NCI-H1436 (cell line): ENCODE results near the gene CNTN3.
A peak's percentile ranks its signal among the peaks of the same experiment; 100 is the strongest.

ENCODE experiments used
- DNase-seq: peaks from one replicate; lab custom pipeline; 2025; lab: John Stamatoyannopoulos, UW

CNTN3 gene

DNA sequence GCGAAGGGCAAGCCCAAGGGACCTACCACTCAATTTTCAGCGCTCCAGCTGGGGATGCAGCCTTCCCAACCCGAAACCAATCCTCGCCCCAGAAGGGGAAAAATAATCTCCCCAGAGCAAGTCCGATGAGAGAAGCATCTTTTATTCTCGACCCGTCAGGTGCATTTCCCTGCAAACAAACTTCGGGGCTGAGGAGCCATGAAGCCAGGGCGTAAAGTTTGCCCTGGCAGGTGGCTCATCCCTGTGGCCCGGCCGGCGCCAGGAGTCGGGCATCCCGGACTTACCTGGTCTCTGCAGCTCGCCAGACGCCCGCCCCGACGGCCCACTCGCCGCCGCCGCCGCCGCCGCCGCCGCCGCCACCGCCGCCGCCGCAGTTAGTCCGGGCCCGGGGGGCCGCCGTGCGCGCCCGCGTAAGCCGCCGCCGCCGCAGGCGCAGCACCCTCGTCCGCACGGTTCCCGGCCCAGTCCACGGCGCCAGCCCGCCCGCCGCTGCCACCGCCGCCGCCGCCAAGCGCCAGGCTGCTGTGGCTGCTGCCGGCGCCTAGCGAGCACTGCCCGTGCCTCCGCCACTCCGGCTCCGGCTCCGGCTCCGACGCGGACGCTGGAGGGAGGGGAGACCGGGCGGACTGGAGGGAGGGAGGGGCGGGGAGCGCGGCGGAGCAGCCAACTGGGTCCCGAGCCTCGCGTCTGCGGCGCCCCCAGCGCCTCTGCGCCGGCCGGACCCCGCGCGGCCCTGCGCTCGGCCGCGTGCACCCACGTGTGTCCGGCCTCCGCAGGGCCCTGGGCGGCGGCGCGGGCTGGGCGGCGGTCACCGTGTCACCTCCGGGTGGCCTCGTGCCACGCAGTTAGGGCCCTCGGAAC, at the start of gene CNTN3:
TSS of gene CNTN3 (minus strand) at position 553 of the 861 bp plus-strand sequence. CDS start 93,547 bp downstream, outside the sequence.
- DNase-seq, result peak; percentile 32

DNA sequence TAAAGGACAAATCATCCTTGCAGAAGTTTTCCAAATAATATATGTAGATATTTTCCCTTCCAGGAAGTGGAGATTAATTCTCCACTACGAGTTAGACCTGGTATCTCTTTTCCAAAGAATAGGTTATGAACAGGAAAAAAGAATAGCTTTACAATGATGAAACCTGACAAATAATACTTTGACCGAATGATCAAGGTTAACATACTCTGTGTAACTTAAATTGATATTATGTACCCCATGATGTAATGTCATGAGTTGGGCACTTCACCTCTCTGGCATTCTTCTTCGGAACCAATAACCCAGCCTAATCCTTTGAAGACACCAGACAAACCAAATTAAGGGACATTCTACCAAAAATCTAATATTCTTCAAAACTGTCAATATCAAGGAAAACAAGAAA, 48.7 kb upstream of the CNTN3 start:
- no peak for DNase-seq

DNA sequence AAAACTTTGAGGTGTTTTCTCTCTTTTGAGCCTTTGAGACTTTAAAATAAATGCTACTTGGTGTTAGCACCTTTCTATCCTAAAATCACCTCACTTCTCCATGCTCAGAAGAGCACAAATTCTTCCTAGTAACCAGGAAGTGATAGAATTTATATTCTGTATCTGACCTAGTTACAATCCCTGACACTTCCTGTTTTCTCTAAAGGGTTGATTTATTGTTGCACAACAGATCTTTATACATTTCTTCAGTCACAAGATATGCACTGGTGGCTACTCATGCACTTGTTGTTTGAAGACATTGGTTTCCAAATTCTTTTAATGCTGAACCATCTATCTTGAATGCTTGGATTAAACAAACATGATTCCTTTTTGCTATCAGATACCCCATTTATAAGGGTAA, 47.2 kb upstream of the CNTN3 start:
- DNase-seq, result no peak

DNA sequence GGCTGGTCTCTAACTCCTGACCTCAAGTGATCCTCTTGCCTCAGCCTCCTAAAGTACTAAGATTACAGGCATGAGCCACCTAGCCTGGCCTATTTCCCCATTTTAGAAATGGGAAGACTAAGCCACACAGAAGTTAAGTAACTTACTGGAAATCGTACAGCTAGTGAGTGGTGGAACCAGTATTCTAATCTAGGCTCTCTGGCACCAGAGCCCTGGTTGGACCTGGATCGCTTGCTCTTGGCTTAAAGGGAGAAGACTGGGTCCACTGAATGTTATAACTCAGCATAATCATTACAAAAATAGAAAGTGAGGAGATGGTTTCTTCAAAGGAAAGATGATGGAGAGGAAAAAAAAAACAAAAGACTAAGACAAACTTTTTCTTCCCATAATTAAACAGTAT, 37.4 kb upstream of the CNTN3 start:
- no peak for DNase-seq

DNA sequence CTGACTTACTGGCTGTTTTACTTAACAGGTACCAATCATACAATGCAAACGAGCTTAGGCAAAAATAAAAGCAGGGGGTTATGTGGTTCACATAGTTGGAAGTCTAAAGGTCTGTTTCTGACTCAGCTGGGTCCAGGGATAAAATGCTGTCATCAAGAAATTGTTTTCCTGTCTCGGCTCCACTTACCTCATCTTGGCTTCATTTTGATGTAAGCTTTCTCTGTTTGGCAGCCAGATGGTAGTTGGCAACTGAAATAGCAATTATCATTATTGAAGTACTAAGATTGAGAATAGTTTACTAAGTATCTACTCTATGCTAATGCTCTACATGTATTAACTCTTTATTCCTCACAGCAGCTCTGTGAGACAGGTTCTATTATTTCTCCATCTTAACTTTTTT, 36.8 kb upstream of the CNTN3 start:
- DNase-seq, result no peak

DNA sequence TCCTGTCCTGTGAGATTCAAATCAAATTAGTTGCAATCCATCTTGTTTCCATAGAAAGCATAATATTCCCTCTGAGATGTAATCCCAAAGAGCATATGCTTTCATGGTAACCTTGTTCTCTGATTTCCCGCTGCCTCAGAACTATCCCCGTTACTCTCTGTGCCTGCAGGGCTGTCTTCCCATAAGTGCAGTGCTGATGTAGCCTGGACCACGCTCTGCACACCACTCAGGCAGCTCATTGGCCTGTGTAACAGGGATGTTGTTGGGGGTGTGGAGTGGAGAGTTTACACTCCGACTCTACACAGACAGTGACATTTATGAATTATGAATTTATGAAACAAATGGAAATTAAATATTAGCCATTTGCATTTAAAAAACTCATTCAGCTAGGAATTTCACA, 33.6 kb upstream of the CNTN3 start:
- no peak for DNase-seq

DNA sequence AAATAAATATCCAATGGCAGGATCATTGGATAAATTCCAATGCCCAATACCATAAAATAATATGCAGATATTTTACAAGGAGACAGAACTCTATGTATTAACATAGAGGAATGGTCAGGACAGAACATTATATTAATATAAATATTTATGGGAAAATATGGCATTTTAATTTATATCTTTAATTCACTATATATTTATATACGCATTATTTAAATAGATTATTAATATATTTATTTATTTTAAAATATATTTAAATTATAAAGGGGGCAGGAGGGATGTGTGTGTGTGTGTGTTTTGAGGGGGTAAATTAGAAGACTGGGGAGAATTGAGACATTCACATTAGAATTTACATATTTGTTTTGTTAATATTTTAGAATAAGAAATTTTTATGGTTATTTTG, 31.6 kb upstream of the CNTN3 start:
- no peak for DNase-seq

DNA sequence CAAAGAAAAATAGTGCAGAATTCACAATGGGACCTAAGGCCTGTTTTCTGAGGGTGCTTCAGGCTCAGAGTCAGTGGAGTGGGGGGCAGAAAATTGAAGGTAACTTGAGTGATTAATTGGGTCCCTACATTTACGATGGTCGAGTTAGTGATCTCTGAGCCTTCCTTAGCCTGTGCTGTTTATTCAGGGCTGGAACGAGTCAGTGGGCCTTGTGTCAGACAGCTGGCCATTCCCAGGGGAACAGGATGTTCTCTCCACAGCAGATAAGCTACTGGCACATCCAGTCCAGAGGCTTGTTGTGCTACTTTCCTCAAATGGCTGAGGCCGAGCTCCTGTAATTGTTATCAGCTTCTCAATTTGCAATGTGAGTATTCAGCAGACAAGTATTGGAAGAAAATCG, 29.2 kb upstream of the CNTN3 start:
- DNase-seq, result no peak

DNA sequence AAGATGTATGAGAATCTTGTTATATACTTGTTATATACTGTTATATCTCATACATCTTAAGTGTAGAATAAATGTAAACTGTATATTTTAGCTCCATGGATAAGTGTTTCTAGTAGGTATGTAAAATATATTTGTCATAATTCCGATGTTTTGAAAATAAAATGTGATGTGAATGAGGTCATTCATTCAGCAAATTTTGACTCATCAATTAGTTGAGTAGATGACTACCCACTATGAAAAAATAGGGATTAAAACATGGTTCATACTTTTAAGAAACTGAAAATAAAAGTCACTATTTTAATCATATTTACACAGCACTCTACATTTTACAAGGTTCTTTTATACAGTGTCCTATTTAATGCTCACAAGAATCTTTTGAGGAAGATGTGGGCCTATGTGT, 28.4 kb upstream of the CNTN3 start:
- no peak for DNase-seq

DNA sequence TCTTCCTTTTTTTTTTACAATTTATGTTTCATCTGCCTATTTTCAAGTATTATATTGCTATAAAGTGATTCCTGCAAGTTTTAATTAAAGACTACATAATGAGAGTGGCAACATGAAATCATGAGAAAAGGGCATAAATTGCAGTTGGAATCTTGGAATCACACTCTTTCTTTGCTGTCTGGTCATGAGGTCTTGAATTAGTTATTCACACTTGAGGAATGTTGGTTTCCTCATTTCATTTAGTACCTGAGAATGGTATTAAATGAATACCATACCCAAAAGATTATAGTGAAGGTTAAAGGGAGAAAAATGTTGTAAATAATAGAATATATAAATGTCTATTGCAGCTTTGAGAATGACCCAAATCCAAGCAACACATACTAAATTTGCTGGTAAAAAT, 25.8 kb upstream of the CNTN3 start:
- DNase-seq, result no peak

DNA sequence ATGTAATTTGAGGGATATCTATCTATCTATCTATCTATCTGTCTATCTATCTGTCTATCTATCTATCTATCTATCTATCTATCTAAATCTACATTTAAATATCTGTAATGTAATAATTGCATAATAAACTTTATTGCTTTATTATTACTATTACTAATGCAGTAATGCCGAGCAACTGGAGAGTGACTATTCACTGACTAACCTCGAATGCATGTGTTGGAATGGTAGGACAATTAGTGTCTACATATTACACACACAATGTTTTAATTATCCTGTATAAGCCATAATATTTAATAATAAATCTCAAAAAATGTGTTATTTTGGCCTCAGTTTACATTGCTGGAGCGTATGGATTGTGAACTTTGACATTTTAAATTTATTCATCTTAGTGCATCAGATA, 25.2 kb upstream of the CNTN3 start:
- no peak for DNase-seq

DNA sequence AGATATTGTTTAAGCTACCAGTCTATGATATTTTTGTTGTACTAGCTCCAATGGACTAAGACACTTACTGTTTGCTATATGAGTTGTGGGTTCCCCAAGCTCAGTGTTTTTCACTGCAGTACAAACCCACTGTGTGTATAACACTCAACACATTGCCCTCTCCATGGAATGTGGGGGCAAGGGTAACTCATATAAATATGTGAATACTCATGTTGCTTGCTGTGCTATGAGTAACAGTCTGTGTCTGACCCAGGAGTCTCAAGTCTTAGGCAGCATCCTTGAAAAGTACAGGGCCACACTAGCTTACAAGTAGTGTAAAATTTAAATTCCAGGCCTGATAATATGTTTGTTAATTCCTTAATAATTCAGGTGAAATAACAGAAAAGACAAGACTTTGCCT, 22.5 kb upstream of the CNTN3 start:
- no peak for DNase-seq

DNA sequence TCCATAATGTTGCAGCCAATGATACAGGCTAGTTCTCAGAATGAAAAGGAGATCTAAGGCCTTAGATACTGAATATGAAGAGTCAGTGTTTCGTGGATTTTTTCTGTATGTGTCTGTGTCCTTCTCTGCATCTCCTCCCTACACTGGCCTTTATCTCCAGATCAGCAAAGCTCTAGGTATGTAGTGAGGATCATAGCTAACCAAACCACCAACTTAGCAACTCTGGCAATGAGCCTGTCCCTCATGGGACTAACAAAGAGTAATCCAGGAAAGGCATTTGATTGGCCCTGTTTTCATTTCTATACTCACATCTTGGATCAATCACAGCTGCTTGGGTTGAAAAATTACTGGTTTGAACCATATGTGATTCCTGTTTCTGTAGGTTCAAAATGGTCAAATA, 18.6 kb upstream of the CNTN3 start:
- no peak for DNase-seq

DNA sequence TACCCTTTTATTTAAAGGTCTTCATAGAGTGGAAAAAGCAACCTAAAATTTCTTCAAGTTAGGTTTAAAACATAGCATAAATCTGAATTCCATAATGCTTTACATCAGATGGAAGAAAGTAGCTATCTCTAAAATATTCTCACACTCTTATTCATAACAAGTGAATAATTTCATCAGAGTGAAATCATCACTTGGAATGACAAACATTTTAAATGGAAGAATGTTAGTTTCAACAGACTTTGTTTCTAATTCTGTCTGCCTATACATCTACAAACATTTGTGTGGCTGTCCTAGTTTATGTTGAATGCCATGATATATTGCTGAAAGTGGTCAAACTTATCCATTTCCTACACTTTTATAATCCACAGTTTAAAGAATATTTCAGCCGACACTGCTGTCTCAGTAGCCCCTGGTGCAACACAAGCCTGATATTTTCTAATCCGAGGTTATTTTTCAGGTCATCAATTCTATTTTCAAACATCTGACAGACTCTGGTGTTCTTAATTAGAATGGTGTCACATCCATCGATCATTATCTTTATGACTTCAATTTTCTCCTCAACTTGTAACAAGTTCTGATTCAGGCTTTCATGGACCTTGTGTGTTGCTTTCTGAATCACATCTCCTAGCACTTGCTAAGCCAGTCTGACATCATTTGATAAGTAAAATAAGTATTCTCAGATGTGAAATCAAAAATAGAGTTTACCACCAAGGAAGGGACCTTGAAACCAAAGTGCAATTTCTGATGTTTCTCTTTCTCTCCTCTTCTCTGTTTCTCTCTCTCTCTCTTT, 17.1 kb upstream of the CNTN3 start:
- DNase-seq, result no peak

DNA sequence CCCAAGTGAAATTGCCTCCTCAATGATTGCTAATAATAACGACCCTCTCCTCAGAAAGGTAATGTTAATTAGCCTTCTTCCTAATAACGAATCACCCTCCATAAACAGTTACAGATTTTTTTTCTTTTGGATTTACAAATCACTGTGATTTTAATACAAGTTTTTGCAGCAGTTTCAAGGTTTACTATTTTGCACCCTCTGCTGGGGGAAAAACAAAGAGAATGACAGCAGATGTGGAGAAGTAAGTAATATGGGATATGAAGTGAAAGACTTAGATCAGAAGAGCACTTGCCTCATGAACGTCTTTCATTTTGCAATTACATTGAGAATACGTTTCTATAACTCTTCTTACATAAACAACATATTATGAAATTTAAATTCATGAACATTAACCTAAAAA, 16.1 kb upstream of the CNTN3 start:
- DNase-seq, result no peak

DNA sequence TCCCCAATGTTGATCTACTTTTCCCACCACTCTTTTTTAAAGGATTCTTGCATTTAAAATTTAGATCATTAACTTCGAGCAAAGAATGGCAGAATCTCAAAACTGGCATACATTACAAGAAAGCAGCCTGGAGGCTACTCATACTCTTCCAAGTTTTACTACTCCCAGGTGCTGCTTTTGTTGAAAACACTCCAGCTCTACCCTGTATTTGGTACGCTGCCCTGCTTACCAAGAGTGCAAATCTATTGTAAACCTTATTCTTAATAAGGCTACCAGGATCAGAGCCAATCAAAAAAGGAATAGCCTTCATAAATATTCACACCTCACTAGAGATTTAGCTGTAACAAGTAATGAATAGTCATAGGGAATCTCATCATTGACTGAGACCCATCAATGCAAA, 11.6 kb upstream of the CNTN3 start:
- DNase-seq, result no peak

DNA sequence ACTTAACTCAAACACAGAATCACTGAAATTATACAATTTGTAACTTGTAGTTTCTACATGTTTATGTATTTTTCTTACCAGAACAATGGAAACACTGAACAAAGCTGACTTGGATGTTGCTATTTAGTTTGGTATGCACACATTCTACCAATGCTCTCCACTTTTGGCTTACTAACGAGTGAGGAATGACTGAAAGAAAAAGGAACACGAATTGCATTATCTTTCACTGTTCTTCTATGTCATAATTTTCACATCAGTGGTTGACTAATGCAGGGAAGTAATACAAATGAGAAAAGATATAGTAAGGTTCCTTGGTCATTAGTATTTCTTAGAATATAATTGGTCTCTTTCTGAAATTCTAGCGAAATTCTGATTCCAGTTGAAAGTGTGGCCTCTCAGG, 9.8 kb upstream of the CNTN3 start:
- no peak for DNase-seq

DNA sequence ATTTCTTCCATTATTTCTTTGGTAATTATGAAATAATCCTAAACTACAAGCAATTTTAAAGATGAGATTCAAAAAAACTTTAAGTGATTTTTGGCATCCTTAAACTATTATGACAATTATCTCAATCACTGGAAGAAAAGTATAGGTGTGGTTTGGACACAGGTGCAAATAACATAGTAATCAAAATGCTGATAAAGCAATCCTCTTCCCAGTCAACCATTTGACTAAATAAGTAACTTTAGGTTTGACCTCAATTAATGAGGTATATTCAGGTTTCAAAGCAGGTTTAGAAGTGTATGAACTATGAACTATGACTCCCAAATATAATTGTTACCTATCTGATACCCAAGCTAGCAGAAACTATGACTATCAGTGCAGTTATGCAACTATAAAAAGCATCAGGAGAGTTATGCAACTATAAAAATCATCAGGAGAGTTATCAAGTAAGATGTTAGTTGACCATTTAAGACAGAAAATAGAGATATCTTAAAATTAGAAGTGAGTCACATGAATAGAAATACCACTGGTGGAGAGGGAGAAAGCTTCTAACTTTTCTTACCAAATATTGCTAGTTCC, 8.9 kb upstream of the CNTN3 start:
- DNase-seq, result no peak

DNA sequence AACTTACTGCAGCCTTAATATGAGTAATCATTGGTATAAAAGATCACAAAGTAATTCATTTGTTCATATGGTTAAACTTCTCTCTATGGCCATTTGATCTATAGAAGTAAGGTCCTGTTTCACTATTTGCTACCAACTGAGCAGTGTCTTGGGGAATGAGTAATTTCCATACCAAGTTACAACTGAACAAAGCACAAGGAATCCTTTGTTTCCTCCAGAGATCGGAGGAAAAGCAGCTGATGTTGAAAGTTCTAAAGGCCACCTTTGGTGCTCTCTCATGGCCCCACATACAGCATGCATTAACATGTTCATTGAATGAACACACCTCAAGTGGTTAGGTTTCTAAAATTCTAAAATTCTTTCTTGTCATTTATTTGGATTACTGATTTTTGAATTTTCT, 7.1 kb upstream of the CNTN3 start:
- no peak for DNase-seq

DNA sequence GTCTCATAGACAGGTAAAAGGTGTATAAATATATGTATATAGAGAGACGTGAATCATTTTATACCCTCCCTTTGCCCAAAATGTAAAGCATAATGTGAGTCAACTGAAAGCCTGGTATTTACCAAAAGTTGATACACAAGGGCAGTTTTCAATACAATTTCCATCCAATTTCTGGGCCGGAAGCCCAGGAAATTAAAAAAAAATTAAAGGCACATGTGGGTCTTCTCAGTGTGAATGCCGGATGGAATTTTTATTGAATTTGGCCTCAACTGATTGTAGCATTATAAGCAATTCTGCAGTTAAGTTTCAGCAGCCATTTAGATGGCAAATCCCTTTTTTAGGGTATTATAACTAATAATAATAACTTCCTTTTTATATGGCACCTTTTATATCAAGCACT, 3.3 kb upstream of the CNTN3 start:
- no peak for DNase-seq

DNA sequence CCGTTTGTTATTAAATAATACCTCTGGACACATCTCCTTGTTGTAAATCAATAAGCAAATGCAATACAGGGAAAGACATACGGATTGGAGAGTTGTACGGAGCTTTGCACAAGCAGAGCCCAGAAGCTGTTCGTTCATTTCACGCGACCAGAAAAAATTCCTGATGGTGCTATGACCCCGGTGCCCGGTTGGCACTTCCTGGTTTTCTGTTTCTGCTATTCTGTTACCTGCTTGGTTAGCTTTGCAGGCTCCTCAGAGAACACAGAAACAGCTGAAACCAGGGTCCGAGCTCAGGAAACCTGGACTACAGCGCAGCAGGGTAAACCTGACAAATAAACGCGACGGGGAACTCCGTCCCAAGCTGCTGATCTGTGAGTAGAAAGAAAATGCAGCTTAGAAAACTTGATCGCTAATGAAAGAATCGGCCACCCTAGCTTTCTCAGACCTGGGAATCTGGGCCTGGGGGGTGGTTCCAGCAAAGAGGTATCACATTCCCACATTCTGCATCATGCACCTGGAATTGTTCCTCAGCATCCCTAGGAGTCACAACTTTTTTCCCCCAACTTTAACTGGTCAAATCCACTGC, 845 bp downstream of the CNTN3 start:
- no peak for DNase-seq

DNA sequence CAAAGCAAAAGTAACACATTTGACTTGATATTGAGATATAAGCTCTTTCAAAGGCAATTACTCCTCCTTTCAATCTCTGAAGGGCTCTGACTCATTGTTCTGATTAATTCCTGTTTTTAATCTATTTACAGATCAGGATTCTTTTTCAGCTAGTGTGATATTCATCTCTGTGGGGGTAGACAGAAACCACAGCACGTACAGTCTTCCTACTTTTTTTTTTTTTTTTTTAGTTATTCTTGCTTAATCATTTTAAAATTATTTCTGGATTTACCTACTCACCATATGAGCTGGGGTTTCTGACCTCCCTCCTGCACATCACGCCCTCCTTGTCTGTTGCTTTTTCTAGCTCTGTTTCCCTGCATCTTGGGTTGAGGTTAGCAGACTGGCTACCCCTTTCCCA, 1.4 kb downstream of the CNTN3 start:
- DNase-seq, result no peak

DNA sequence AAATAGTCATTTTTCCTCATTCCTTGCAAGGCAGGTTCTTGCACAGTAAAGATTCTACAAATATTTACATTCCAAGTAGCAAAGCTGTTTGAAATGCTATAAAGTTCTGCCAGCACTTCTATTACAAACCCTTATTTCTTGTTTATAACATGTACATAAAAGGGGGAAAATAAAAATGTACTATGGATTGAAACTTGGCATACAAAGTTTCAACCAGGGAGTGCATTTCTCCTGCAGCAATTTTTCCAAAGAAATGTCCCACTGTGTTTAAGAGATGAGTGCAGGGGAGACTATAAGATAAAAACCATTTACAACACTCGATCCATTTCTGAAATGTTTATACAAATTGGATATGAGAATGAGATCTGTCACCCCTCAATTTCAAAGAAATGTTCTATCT, 3.3 kb downstream of the CNTN3 start:
- no peak for DNase-seq
